Sigmoid colon (tissue), 7 donors: ENCODE data around the gene SH3RF3. TPM values are rescaled to one million over a fixed set of nuclear protein-coding genes. Genes with fewer than 3 reads are reported as not detected.
A peak's percentile ranks its signal among the peaks of the same experiment; 100 is the strongest.

ENCODE experiments used
- DNase-seq: peaks from one replicate; pipeline ENCODE4 v3.0.0-alpha.2; 2019
- H3K27ac ChIP-seq, 4 donors: fragments of 200-600 bp; sonication (generic); one replicate each; pipeline ENCODE4 v1.5.1; 2016 to 2019; ENCODE audit warnings: mild to moderate bottlenecking in 1 of 4
- H3K27me3 ChIP-seq, 3 donors: fragments of 200-600 bp; sonication (generic); one replicate each; pipeline ENCODE4 v1.5.1; 2019; ENCODE audit warnings: mild to moderate bottlenecking in 1 of 3
- H3K36me3 ChIP-seq, 4 donors: fragments of 200-600 bp; sonication (generic); one replicate each; pipeline ENCODE4 v1.5.1; 2016 to 2019
- H3K4me1 ChIP-seq, 4 donors: fragments of 200-600 bp; sonication (generic); one replicate each; pipeline ENCODE4 v1.5.1; 2017 to 2019
- H3K4me3 ChIP-seq, 4 donors: fragments of 200-600 bp; sonication (generic); one replicate each; pipeline ENCODE4 v1.5.1; 2017 to 2019; ENCODE audit warnings: mild to moderate bottlenecking in 2 of 4, moderate library complexity in 1 of 4
- H3K9me3 ChIP-seq, 4 donors: fragments of 200-600 bp in 3 of 4; sonication (generic) in 3 of 4; one replicate each; pipeline versions ENCODE4 v1.5.1 to v1.6.1; 2013 to 2019
- EP300 ChIP-seq, 4 donors: sonication (generic); formaldehyde crosslinking; IDR thresholded peaks; one replicate each; pipeline ENCODE4 v1.6.1; 2017; ENCODE audit warnings: antibody characterized with exemption in 4 of 4
- POLR2A ChIP-seq, 2 donors: fragments of 450-650 bp; IDR thresholded peaks; one replicate each; pipeline ENCODE4 v1.6.1; 2016; ENCODE audit warnings: antibody characterized with exemption in 2 of 2, mild to moderate bottlenecking in 2 of 2, moderate library complexity in 2 of 2
- POLR2AphosphoS5 ChIP-seq, 4 donors: sonication (generic); formaldehyde crosslinking; IDR thresholded peaks; one replicate each; pipeline ENCODE4 v1.6.1; 2017; ENCODE audit warnings: antibody characterized with exemption in 4 of 4
- WGBS, 2 donors: extraction: QIAGEN DNeasy Blood & Tissue Kit; methylation state at CpG; one replicate each; pipeline ENCODE4 v1.1.7; 2013; 5-methylcytosine and 5-hydroxymethylcytosine counted together
- intact Hi-C: fragments of 100-400 bp; cut with DNase I; formaldehyde crosslinking; loops from one replicate; pipeline ENCODE4 v1.15.1; 2023
- polyA plus RNA-seq, 3 donors: library from polyadenylated mRNA; stranded (reverse); fragments of 200-250 nt; gene quantifications; one replicate each; pipeline ENCODE4 v1.2.3, GENCODE V29; 2013
- total RNA-seq, 4 donors: library from RNA; depleted of rRNA; stranded (reverse); fragments of >200 nt; gene quantifications; one replicate each; pipeline ENCODE4 v1.1.0, GENCODE V29; 2016
- TF ChIP-seq, protein P1 (sequence below), 4 experiments: fragments of 450-650 bp in 3 of 4; fragments of 200-600 bp in 1 of 4; IDR thresholded peaks; one replicate each; pipeline ENCODE4 v1.5.1; 2016 to 2019; ENCODE audit warnings: antibody characterized with exemption in 4 of 4, mild to moderate bottlenecking in 3 of 4, moderate library complexity in 2 of 4
- donor health status: healthy with polysubstance abuse.
- donor health status: Bipolar disorder and iron deficiency.
- donor health status: healthy.

The SH3RF3 gene
- total and polyA plus RNA-seq, 7 donors, result 0.69 to 10.0 (median 3.4) TPM

GRCh38 chr2:109513749-109514588 is 385.0 kb downstream of the SH3RF3 start:
- H3K9me3 ChIP-seq, result no peaks in the 10 kb centered on the region
- peak; percentile 88 for DNase-seq
- peaks cover 0 to 30% (median 23%) of the 10 kb centered on the region in 4 donors for H3K4me1 ChIP-seq
- H3K36me3 ChIP-seq, result no peaks in the 10 kb centered on the region
- H3K27ac ChIP-seq, result peak overlapping the region; percentile 83 to 92 (median 90)
- H3K27me3 ChIP-seq, result no peaks in the 10 kb centered on the region
- peak overlapping the region in 3 of 4 donors; percentile 8 to 21 (median 17) for H3K4me3 ChIP-seq
- TF ChIP-seq EP300 (IDR thresholded peaks at IDR 0.05), result peak in 2 of 4 donors; percentile 31 to 43
- TF ChIP-seq POLR2A (IDR thresholded peaks at IDR 0.05), result no peak
- TF ChIP-seq POLR2AphosphoS5 (IDR thresholded peaks at IDR 0.05), result peak; percentile 11 to 75 (median 70)
- intact Hi-C loops, result loop anchor here (5.0 to 10.0 kb wide), 3 partner anchors 192 to 659 kb away; no protein-coding TSS in a partner anchor
- 54 to 65% methylated on average over 20 of the region's 20 CpGs for WGBS, 2 donors

DNA sequence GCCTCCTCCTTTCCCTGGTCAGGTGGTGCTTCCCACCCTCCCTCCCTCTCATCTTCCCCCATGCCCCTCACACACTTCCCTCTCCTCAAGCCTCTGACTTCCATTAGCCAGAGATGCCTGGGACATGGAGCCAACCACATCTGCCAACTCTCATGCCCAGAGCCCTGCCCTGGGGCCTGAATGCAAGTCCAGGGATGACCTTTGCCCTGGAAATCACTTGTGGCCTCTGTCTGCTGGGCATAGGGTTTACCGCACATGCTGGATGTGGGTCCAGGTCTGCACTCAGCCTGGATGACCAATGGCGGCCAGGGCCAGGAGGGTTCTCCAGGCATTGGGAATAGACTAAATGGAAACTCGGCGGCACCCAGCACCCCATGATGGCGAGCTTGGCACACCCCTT is 385.9 kb downstream of the SH3RF3 start:
- intact Hi-C loops, result loop anchor here (5.0 to 10.0 kb wide), 3 partner anchors 193 to 660 kb away; no protein-coding TSS in a partner anchor
- no peaks in the 10 kb centered on the region for H3K9me3 ChIP-seq
- H3K4me3 ChIP-seq, result no peak overlapping the region
- H3K4me1 ChIP-seq, result peaks cover 0 to 30% (median 23%) of the 10 kb centered on the region in 4 donors
- no peak for TF ChIP-seq POLR2A (IDR thresholded peaks at IDR 0.05)
- TF ChIP-seq, protein P1, sequence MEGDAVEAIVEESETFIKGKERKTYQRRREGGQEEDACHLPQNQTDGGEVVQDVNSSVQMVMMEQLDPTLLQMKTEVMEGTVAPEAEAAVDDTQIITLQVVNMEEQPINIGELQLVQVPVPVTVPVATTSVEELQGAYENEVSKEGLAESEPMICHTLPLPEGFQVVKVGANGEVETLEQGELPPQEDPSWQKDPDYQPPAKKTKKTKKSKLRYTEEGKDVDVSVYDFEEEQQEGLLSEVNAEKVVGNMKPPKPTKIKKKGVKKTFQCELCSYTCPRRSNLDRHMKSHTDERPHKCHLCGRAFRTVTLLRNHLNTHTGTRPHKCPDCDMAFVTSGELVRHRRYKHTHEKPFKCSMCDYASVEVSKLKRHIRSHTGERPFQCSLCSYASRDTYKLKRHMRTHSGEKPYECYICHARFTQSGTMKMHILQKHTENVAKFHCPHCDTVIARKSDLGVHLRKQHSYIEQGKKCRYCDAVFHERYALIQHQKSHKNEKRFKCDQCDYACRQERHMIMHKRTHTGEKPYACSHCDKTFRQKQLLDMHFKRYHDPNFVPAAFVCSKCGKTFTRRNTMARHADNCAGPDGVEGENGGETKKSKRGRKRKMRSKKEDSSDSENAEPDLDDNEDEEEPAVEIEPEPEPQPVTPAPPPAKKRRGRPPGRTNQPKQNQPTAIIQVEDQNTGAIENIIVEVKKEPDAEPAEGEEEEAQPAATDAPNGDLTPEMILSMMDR (IDR thresholded peaks at IDR 0.05), result no peak
- no peak for TF ChIP-seq EP300 (IDR thresholded peaks at IDR 0.05)
- TF ChIP-seq POLR2AphosphoS5 (IDR thresholded peaks at IDR 0.05), result no peak
- H3K36me3 ChIP-seq, result no peaks in the 10 kb centered on the region
- no peak for DNase-seq
- no peaks in the 10 kb centered on the region for H3K27me3 ChIP-seq
- 92 to 97% methylated on average over 5 of the region's 5 CpGs for WGBS, 2 donors
- H3K27ac ChIP-seq, result peak overlapping the region; percentile 83 to 92 (median 90)

- no peaks in the 10 kb centered on the region for H3K27me3 ChIP-seq
- H3K27ac ChIP-seq, result no peak overlapping the region
- H3K9me3 ChIP-seq, result no peaks in the 10 kb centered on the region
- DNase-seq, result no peak
- WGBS, 2 donors, result 37 to 60% methylated on average over 20 of the region's 20 CpGs
- no peak overlapping the region for H3K4me3 ChIP-seq
- intact Hi-C loops, result loop anchor here (10.0 kb wide), 1 partner anchor 662 kb away; no protein-coding TSS in a partner anchor
- TF ChIP-seq POLR2A (IDR thresholded peaks at IDR 0.05) (no peak), POLR2AphosphoS5 (IDR thresholded peaks at IDR 0.05) (no peak), EP300 (IDR thresholded peaks at IDR 0.05) (no peak)
- TF ChIP-seq, protein P1 (IDR thresholded peaks at IDR 0.05), result peak in 1 of 4 experiments; percentile 32
- H3K36me3 ChIP-seq, result no peaks in the 10 kb centered on the region
- peaks cover 0 to 28% (median 20%) of the 10 kb centered on the region in 4 donors for H3K4me1 ChIP-seq
Measured at GRCh38 chr2:109516445-109517117, 387.6 kb downstream of the SH3RF3 start.

DNA sequence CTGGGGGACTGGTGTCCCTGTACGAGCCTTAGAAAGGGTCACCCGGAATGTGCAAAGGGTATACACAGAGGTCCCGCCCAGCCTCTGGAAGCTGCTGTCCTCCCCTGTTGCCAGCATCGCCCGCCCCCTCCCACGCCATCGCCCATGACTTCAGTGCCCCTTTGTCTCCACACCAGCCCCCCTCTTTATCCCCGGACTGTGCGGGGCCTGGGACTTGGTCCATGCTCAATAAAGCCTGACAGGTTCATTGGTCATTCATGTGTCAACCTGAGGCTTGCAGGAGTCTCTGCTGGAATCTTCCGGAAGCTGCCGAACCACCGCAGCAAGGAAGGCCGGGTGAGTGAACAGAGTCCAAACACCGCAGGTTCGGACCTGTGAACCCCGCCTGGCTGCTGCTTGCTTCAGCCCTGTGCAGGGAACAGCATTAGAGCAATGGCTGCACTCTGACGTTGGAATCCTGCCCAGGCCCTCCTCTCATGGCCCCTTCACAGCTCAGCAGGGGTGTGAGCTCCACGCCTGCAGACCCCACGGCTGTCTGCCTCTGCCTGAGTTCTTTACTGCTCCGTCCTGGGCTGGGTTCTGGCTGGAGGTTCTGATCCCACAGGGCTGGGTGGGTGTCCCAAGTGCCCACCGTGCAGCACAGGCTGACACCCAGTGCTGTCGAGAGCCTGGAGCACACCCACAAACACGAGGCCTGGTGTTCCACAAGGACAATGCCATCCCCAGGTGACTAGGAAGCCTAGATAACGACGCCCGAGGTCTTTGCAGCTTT is 388.3 kb downstream of the SH3RF3 start:
- intact Hi-C loops, result loop anchor here (10.0 kb wide), 1 partner anchor 663 kb away; no protein-coding TSS in a partner anchor
- Histone ChIP-seq H3K4me3 (no peak overlapping the region), H3K27ac (no peak overlapping the region), H3K9me3 (no peaks in the 10 kb centered on the region), H3K36me3 (no peaks in the 10 kb centered on the region), H3K27me3 (no peaks in the 10 kb centered on the region), H3K4me1 (peaks cover 0 to 28% (median 20%) of the 10 kb centered on the region in 4 donors)
- 88 to 90% methylated on average over 26 of the region's 26 CpGs for WGBS, 2 donors
- DNase-seq, result no peak
- TF ChIP-seq POLR2A (IDR thresholded peaks at IDR 0.05) (no peak), EP300 (IDR thresholded peaks at IDR 0.05) (no peak)

- WGBS, 2 donors, result 86 to 89% methylated on average over 4 of the region's 4 CpGs
- no peak for TF ChIP-seq POLR2AphosphoS5 (IDR thresholded peaks at IDR 0.05)
- no peak for TF ChIP-seq EP300 (IDR thresholded peaks at IDR 0.05)
- TF ChIP-seq, protein P1 (IDR thresholded peaks at IDR 0.05), result no peak
- no peak for TF ChIP-seq POLR2A (IDR thresholded peaks at IDR 0.05)
- H3K4me1 ChIP-seq, result peaks cover 0 to 10% (median 8%) of the 10 kb centered on the region in 4 donors
- intact Hi-C loops, result loop anchor here (10.0 kb wide), 1 partner anchor 665 kb away; no protein-coding TSS in a partner anchor
- H3K36me3 ChIP-seq, result no peaks in the 10 kb centered on the region
- no peak overlapping the region for H3K4me3 ChIP-seq
- DNase-seq, result no peak
- no peaks in the 10 kb centered on the region for H3K27me3 ChIP-seq
- H3K9me3 ChIP-seq, result no peaks in the 10 kb centered on the region
- H3K27ac ChIP-seq, result no peak overlapping the region
Measured at GRCh38 chr2:109519513-109519912, 390.5 kb downstream of the SH3RF3 start.
